B cell (primary cell): ENCODE data around the gene NAP1L1. TPM values are rescaled to one million over a fixed set of nuclear protein-coding genes. Genes with fewer than 3 reads are reported as not detected.

Experiments used
- ATAC-seq: fragments of 200-7000 bp; cut with Tn5 transposase; one replicate; pipeline ENCODE4 v1.10.0; 2021; ENCODE audit warnings: low read depth, mild to moderate bottlenecking, moderate number of reproducible peaks, moderate library complexity
- CTCF ChIA-PET: fragments of 350-600 bp; sonication (Branson Sonifier 250); formaldehyde crosslinking; loops from one replicate; lab custom pipeline; 2021; ENCODE audit warnings: antibody characterized with exemption, inconsistent platforms; lab: Charles Lee
- POLR2A ChIA-PET: fragments of 350-600 bp; sonication (Branson Sonifier 250); formaldehyde crosslinking; loops from one replicate; lab custom pipeline; 2021; ENCODE audit warnings: antibody characterized with exemption; lab: Charles Lee
- DNase-seq: peaks from one replicate; pipeline ENCODE4 v3.0.0; 2013
- H2AFZ ChIP-seq: 2 replicates; pipeline ENCODE4 v1.6.1; 2012; ENCODE audit warnings: mild to moderate bottlenecking, low read depth, low read length; ENCODE audit not compliant: insufficient read depth, poor library complexity, severe bottlenecking
- H3K27ac ChIP-seq, 2 donors: 1 replicate in 1 of 2; 2 replicates in 1 of 2; pipeline ENCODE4 v1.5.1; 2012 to 2013; ENCODE audit warnings: low read length in 2 of 2, mild to moderate bottlenecking in 2 of 2, moderate library complexity in 1 of 2
- H3K27me3 ChIP-seq, 4 experiments: fragments of 200-600 bp in 1 of 4; sonication (generic) in 1 of 4; replicated peaks in 1 of 4; 1 replicate in 2 of 4; 2 replicates in 2 of 4; pipeline versions ENCODE4 v1.6.1 to v1.7.0; 2013 to 2016; ENCODE audit warnings: low read length in 3 of 4, mild to moderate bottlenecking in 2 of 4, mixed read lengths in 1 of 4, moderate library complexity in 1 of 4; ENCODE audit not compliant: insufficient read depth in 4 of 4, control insufficient read depth in 3 of 4; ENCODE audit errors: control extremely low read depth in 1 of 4
- H3K36me3 ChIP-seq, 2 experiments: replicated peaks in 1 of 2; 1 replicate in 1 of 2; 2 replicates in 1 of 2; pipeline versions ENCODE4 v1.6.1 to v1.7.1; 2013; ENCODE audit warnings: low read length in 1 of 2; ENCODE audit not compliant: insufficient read depth in 2 of 2, control insufficient read depth in 1 of 2; ENCODE audit errors: control extremely low read depth in 1 of 2, extremely low read depth in 1 of 2
- H3K4me1 ChIP-seq, 2 donors: fragments of 200-600 bp in 1 of 2; sonication (generic) in 1 of 2; 1 replicate in 1 of 2; 2 replicates in 1 of 2; pipeline versions ENCODE4 v1.5.1 to v1.6.1; 2013 to 2017; ENCODE audit warnings: low read length in 2 of 2; ENCODE audit not compliant: control insufficient read depth in 2 of 2, insufficient read depth in 2 of 2
- H3K4me2 ChIP-seq: replicated peaks from 2 replicates; pipeline ENCODE3; 2012; ENCODE audit warnings: mild to moderate bottlenecking, low read depth, low read length; ENCODE audit not compliant: poor library complexity, severe bottlenecking
- H3K4me3 ChIP-seq, 5 experiments: fragments of 200-600 bp in 1 of 5; sonication (generic) in 1 of 5; 1 replicate in 3 of 5; 2 replicates in 2 of 5; pipeline versions ENCODE4 v1.5.1 to v1.7.0; 2011 to 2016; ENCODE audit warnings: low read length in 4 of 5, mild to moderate bottlenecking in 4 of 5, low read depth in 2 of 5, control low read depth in 1 of 5, moderate library complexity in 1 of 5; ENCODE audit not compliant: insufficient read depth in 1 of 5; ENCODE audit errors: control extremely low read depth in 1 of 5, extremely low read depth in 1 of 5
- H3K79me2 ChIP-seq: fragments of 200-600 bp; sonication (generic); one replicate; pipeline ENCODE4 v1.6.0; 2016; ENCODE audit warnings: low read length; ENCODE audit not compliant: control insufficient read depth, insufficient read depth
- H3K9ac ChIP-seq: fragments of 200-600 bp; sonication (generic); 2 replicates; pipeline ENCODE4 v1.6.1; 2017; ENCODE audit warnings: mild to moderate bottlenecking, low read length, moderate library complexity
- H3K9me3 ChIP-seq, 3 donors: one replicate each; pipeline versions ENCODE4 v1.6.1 to v1.7.1; 2013; ENCODE audit warnings: low read length in 2 of 3; ENCODE audit not compliant: control insufficient read depth in 2 of 3, insufficient read depth in 1 of 3; ENCODE audit errors: control extremely low read depth in 1 of 3
- H4K20me1 ChIP-seq: 2 replicates; pipeline ENCODE4 v1.6.0; 2012; ENCODE audit warnings: mild to moderate bottlenecking, low read length; ENCODE audit not compliant: insufficient read depth, control insufficient read depth, poor library complexity, severe bottlenecking
- H3K27ac Mint-ChIP-seq: one replicate; pipeline ENCODE4 v1.8.0; 2021; ENCODE audit warnings: mixed read lengths
- H3K27me3 Mint-ChIP-seq: one replicate; pipeline ENCODE4 v1.8.0; 2021; ENCODE audit warnings: mixed read lengths
- H3K4me1 Mint-ChIP-seq: one replicate; pipeline ENCODE4 v1.8.0; 2021; ENCODE audit warnings: mixed read lengths
- H3K4me3 Mint-ChIP-seq: one replicate; pipeline ENCODE4 v1.8.0; 2021; ENCODE audit warnings: mixed read lengths
- H3K9me3 Mint-ChIP-seq: one replicate; pipeline ENCODE4 v1.8.0; 2022; ENCODE audit warnings: mixed read lengths; ENCODE audit not compliant: insufficient read depth
- CTCF ChIP-seq: fragments of 200-600 bp; IDR thresholded peaks from one replicate; pipeline ENCODE4 v1.8.0; 2022; ENCODE audit warnings: antibody characterized with exemption, mild to moderate bottlenecking
- EZH2 ChIP-seq: IDR thresholded peaks from 2 replicates; pipeline ENCODE4 v1.6.1; 2012; ENCODE audit warnings: borderline replicate concordance, low read depth, mild to moderate bottlenecking, moderate library complexity, low read length; ENCODE audit not compliant: insufficient read depth, poor library complexity, severe bottlenecking
- WGBS: methylation state at CpG from one replicate; pipeline ENCODE4 v1.1.5; 2013; ENCODE audit warnings: missing lambda C conversion rate; ENCODE audit not compliant: insufficient coverage; 5-methylcytosine and 5-hydroxymethylcytosine counted together
- intact Hi-C: fragments of 100-400 bp; cut with micrococcal nuclease; formaldehyde crosslinking; loops from one replicate; pipeline ENCODE4 v1.10.0; 2022
- polyA plus RNA-seq: library from polyadenylated mRNA; depleted of rRNA; stranded (reverse); fragments of >200 nt; gene quantifications from 2 replicates; pipeline ENCODE4 v1.2.3, GENCODE V29; 2012
- total RNA-seq, 2 donors: library from RNA; stranded (reverse); fragments of 120-200 nt in 1 of 2; gene quantifications; 1 replicate in 1 of 2; 2 replicates in 1 of 2; pipeline versions ENCODE4 v1.2.3 to v1.2.4, GENCODE V29; 2013 to 2022

NAP1L1 gene
- total and polyA plus RNA-seq, 2 donors (not counting 1 experiment from before 2014, with no cell fraction given) = 165 to 766 TPM

- Histone ChIP-seq H3K9me3 (no peaks in the 10 kb centered on the region), H3K27me3 (no peaks in the 10 kb centered on the region), H3K79me2 (no peaks in the 10 kb centered on the region), H3K27ac (no peak overlapping the region), H3K36me3 (no peaks in the 10 kb centered on the region), H2AFZ (no peak overlapping the region), H4K20me1 (no peaks in the 10 kb centered on the region), H3K4me3 (no peak overlapping the region), H3K9ac (no peak overlapping the region), H3K4me1 (no peaks in the 10 kb centered on the region), H3K4me2 (no peak overlapping the region)
- no peak for DNase-seq
- ChIA-PET POLR2A (interaction anchor here (0.7 kb wide), 1 partner anchor 532 kb away, joined by 3 read pairs; no protein-coding TSS in a partner anchor), CTCF (interaction anchor here (0.6 kb wide), 1 partner anchor 538 kb away, joined by 5 read pairs; no protein-coding TSS in a partner anchor)
- Mint-ChIP-seq H3K27ac (no peak overlapping the region), H3K9me3 (no peaks in the 10 kb centered on the region), H3K4me1 (no peaks in the 10 kb centered on the region), H3K4me3 (no peak overlapping the region), H3K27me3 (no peaks in the 10 kb centered on the region)
- intact Hi-C loops = no loop called here
- TF ChIP-seq EZH2 (no peak), CTCF (no peak)
- no peak for ATAC-seq
- WGBS = 80% methylated on average over 1 of the region's 4 CpGs
Measured at GRCh38 chr12:75998292-75999063, 86.0 kb downstream of the NAP1L1 start.

- H3K9me3 ChIP-seq = no peaks in the 10 kb centered on the region
- DNase-seq = no peak
- Mint-ChIP-seq H3K27ac (no peak overlapping the region), H3K27me3 (no peaks in the 10 kb centered on the region), H3K4me3 (no peak overlapping the region), H3K4me1 (no peaks in the 10 kb centered on the region), H3K9me3 (no peaks in the 10 kb centered on the region)
- H3K4me3 ChIP-seq = no peak overlapping the region
- H3K4me2 ChIP-seq = no peak overlapping the region
- no peaks in the 10 kb centered on the region for H3K36me3 ChIP-seq
- WGBS = 100% methylated on average over 2 of the region's 3 CpGs
- H4K20me1 ChIP-seq = no peaks in the 10 kb centered on the region
- H3K27me3 ChIP-seq = no peaks in the 10 kb centered on the region
- no peak overlapping the region for H2AFZ ChIP-seq
- ChIA-PET CTCF (interaction anchor here (0.6 kb wide), 1 partner anchor 539 kb away, joined by 5 read pairs; no protein-coding TSS in a partner anchor), POLR2A (no interaction called here)
- no peaks in the 10 kb centered on the region for H3K79me2 ChIP-seq
- ATAC-seq = no peak
- no peak overlapping the region for H3K27ac ChIP-seq
- H3K9ac ChIP-seq = no peak overlapping the region
- TF ChIP-seq EZH2 (no peak), CTCF (no peak)
- intact Hi-C loops = no loop called here
- no peaks in the 10 kb centered on the region for H3K4me1 ChIP-seq
Measured at GRCh38 chr12:75997658-75998057, 86.8 kb downstream of the NAP1L1 start.
